Upper lobe of right lung (tissue), 1 donor: ENCODE results near the gene PLXNA2. TPM values are rescaled to one million over a fixed set of nuclear protein-coding genes. Genes with fewer than 3 reads are reported as not detected.

Experiments
- ATAC-seq: fragments of 200-7000 bp; cut with Tn5 transposase; one replicate; pipeline ENCODE4 v1.9.1; 2020; ENCODE audit warnings: mild to moderate bottlenecking, moderate library complexity
- DNase-seq: peaks from one replicate; pipeline ENCODE4 v3.0.0-alpha.2; 2020
- H3K27ac ChIP-seq: fragments of 200-600 bp; one replicate; pipeline ENCODE4 v1.8.0; 2022
- H3K27me3 ChIP-seq: fragments of 200-600 bp; one replicate; pipeline ENCODE4 v1.8.0; 2022; ENCODE audit warnings: mild to moderate bottlenecking
- H3K36me3 ChIP-seq: fragments of 200-600 bp; one replicate; pipeline ENCODE4 v1.8.0; 2022
- H3K4me1 ChIP-seq: fragments of 200-600 bp; one replicate; pipeline ENCODE4 v1.8.0; 2022
- H3K4me3 ChIP-seq: fragments of 200-600 bp; one replicate; pipeline ENCODE4 v1.8.0; 2022; ENCODE audit warnings: mild to moderate bottlenecking
- H3K9me3 ChIP-seq: fragments of 200-600 bp; one replicate; pipeline ENCODE4 v1.8.0; 2022
- CTCF ChIP-seq: fragments of 200-600 bp; IDR thresholded peaks from one replicate; pipeline ENCODE4 v1.8.0; 2022; ENCODE audit warnings: antibody characterized with exemption
- intact Hi-C: fragments of 100-400 bp; cut with DNase I; formaldehyde crosslinking; loops from one replicate; pipeline ENCODE4 v1.11.0; 2022
- total RNA-seq: library from RNA; stranded (reverse); fragmentation: NEBNext Ultra II Directional; extraction: Animal tissue kit (Norgen Biotek cat#: 25700); gene quantifications from one replicate; pipeline ENCODE4 v1.2.1, GENCODE V29; 2021
- donor health status: DM: no; HTN: yes; CAD: no; lungs with severe emphysema.

The PLXNA2 gene
- total RNA-seq, 1 donor from 2014 or later, result 98.5 TPM

- Histone ChIP-seq H3K4me3 (no peak overlapping the region), H3K27ac (no peak overlapping the region), H3K9me3 (no peaks in the 10 kb centered on the region), H3K27me3 (no peaks in the 10 kb centered on the region), H3K4me1 (no peaks in the 10 kb centered on the region), H3K36me3 (peaks cover 69% of the 10 kb centered on the region)
- DNase-seq (no peak), ATAC-seq (no peak)
- TF ChIP-seq CTCF, result no peak
- intact Hi-C loops, result no loop called here
Measured at GRCh38 chr1:208069908-208070307, 174.3 kb downstream of the PLXNA2 start.

- no peaks in the 10 kb centered on the region for H3K9me3 ChIP-seq
- no peak for TF ChIP-seq CTCF
- DNase-seq (no peak), ATAC-seq (no peak)
- H3K27ac ChIP-seq, result no peak overlapping the region
- H3K4me1 ChIP-seq, result no peaks in the 10 kb centered on the region
- intact Hi-C loops, result no loop called here
- H3K27me3 ChIP-seq, result no peaks in the 10 kb centered on the region
- no peak overlapping the region for H3K4me3 ChIP-seq
- peaks cover 63% of the 10 kb centered on the region for H3K36me3 ChIP-seq
Measured at GRCh38 chr1:208069317-208069716, 174.9 kb downstream of the PLXNA2 start.

- H3K27me3 ChIP-seq, result no peaks in the 10 kb centered on the region
- no peaks in the 10 kb centered on the region for H3K9me3 ChIP-seq
- intact Hi-C loops, result no loop called here
- no peak overlapping the region for H3K4me3 ChIP-seq
- no peak for TF ChIP-seq CTCF
- peaks cover 59% of the 10 kb centered on the region for H3K36me3 ChIP-seq
- DNase-seq, result no peak
- no peak for ATAC-seq
- H3K27ac ChIP-seq, result no peak overlapping the region
- no peaks in the 10 kb centered on the region for H3K4me1 ChIP-seq
Measured at GRCh38 chr1:208068908-208069307, 175.3 kb downstream of the PLXNA2 start.

GRCh38 chr1:208068407-208068806 lies 175.8 kb downstream of the PLXNA2 start:
- TF ChIP-seq CTCF, result no peak
- H3K27ac ChIP-seq, result no peak overlapping the region
- no peak overlapping the region for H3K4me3 ChIP-seq
- intact Hi-C loops, result no loop called here
- H3K36me3 ChIP-seq, result peaks cover 54% of the 10 kb centered on the region
- no peak for DNase-seq
- H3K4me1 ChIP-seq, result no peaks in the 10 kb centered on the region
- no peaks in the 10 kb centered on the region for H3K9me3 ChIP-seq
- no peak for ATAC-seq
- H3K27me3 ChIP-seq, result no peaks in the 10 kb centered on the region

- Histone ChIP-seq H3K9me3 (no peaks in the 10 kb centered on the region), H3K27me3 (no peaks in the 10 kb centered on the region), H3K4me3 (no peak overlapping the region), H3K4me1 (no peaks in the 10 kb centered on the region), H3K27ac (no peak overlapping the region), H3K36me3 (peaks cover 43% of the 10 kb centered on the region)
- intact Hi-C loops, result no loop called here
- ATAC-seq, result no peak
- no peak for DNase-seq
- TF ChIP-seq CTCF, result no peak
Measured at GRCh38 chr1:208066583-208066982, 177.6 kb downstream of the PLXNA2 start.

- H3K36me3 ChIP-seq, result peaks cover 40% of the 10 kb centered on the region
- no peaks in the 10 kb centered on the region for H3K9me3 ChIP-seq
- no peak for TF ChIP-seq CTCF
- no peak overlapping the region for H3K27ac ChIP-seq
- no peak overlapping the region for H3K4me3 ChIP-seq
- DNase-seq (no peak), ATAC-seq (peak; percentile 86)
- H3K27me3 ChIP-seq, result no peaks in the 10 kb centered on the region
- no peaks in the 10 kb centered on the region for H3K4me1 ChIP-seq
- intact Hi-C loops, result no loop called here
Measured at GRCh38 chr1:208065862-208066261, 178.3 kb downstream of the PLXNA2 start.
